Activated CD8-positive, alpha-beta memory T cell treated with anti-CD3 and anti-CD28 coated beads for 36 hours (primary cell): Measurements from ENCODE around the gene DNAJC12. TPM values are rescaled to one million over a fixed set of nuclear protein-coding genes. Genes with fewer than 3 reads are reported as not detected.
"Not testable (repeated sequence)": the region's sequence is repeated elsewhere in the genome, so short reads cannot be mapped to it uniquely, and the experiment has no call there.

ENCODE experiments used
- CTCF ChIA-PET: fragments of 350-600 bp; sonication (Branson Sonifier 250); formaldehyde crosslinking; loops from one replicate; lab custom pipeline; 2021; ENCODE audit warnings: antibody characterized with exemption; lab: Charles Lee
- POLR2A ChIA-PET: fragments of 350-600 bp; sonication (Branson Sonifier 250); formaldehyde crosslinking; loops from one replicate; lab custom pipeline; 2021; ENCODE audit warnings: antibody characterized with exemption; lab: Charles Lee
- total RNA-seq, 2 experiments: library from RNA; stranded (reverse); gene quantifications; one replicate each; pipeline ENCODE4 v1.2.3, GENCODE V29; 2021

The DNAJC12 gene
- 10 to 100 TPM; 31.8 to 36.0 TPM for total RNA-seq

DNA sequence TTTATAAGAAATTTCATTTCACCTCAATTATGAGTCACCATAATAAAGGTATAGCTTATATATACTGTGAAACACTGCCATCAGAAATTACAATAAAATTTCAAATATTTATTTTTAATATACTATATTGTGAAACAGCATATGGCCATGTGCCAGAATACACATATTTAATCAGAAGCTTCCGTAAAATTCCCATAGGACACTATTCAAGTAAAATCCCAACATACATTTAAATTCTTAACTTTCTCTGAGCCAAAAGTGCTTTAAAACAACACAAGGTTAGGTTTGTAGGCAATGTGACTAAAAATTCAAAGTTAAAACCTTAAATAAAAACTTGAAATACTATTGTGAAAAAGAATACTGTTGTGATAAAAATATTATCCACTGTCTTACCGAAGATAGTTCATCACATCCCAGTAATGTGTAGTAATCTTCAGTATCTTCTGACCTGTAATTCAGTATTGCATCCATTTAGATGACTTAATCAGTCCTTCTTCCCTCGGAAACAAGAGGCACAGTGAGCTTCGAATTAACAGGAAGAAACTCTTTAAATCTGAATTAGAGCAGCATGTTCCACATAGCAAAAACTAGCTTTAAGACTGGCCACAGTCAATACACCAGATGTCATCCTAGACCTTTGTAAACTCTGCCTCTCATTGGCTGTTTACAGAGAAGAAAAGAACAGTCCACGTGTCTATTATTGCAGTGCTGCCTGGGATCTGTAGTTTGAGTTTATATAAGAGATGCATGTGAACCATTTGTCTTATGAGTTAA lies at the start of gene DNAJC12:
DNAJC12 (minus strand) TSS at position 648 of the 774 bp plus-strand sequence; CDS start at position 471, 177 bp downstream.
- POLR2A ChIA-PET, result no interaction called here
- CTCF ChIA-PET, result interaction anchor here (1.1 kb wide), 1 partner anchor 50 kb away, joined by 3 read pairs; no protein-coding TSS in a partner anchor

DNA sequence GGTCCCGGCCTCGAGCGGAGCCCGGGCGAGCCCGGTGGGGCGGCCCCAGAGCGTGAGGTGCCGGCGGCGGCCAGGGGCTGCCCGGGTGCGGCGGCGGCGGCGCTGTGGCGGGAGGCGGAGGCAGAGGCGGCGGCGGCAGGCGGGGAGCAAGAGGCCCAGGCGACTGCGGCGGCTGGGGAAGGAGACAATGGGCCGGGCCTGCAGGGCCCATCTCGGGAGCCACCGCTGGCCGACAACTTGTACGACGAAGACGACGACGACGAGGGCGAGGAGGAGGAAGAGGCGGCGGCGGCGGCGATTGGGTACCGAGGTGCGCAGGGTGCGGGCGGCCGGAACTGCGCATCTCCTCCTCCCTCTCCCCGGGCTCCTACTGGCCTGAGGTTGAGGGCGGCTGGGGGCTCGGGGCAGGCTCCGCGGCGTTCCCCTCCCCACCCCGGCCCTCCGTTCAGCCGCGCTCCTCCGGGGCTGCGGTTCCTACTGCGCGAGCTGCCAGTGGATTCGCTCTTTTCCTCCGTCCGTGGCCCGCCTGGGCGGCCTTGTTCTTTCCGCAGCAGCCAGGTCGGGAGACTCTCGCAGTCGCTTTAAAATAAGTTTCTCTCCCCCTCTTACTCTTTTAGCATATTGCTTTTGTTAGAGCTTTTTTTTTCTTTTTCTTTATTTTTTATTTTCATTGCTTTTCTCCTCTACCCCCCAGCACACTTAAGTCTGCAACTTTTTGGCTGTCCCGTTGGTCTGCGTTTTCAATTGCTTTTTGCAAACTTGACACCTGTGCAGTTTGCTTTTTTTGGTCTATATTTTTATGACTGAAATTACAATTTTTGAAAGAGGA lies 47.1 kb upstream of the DNAJC12 start:
- ChIA-PET CTCF (interaction anchor here (0.8 to 1.1 kb wide), 2 partner anchors 20 to 35 kb away, joined by 3 to 7 read pairs; no protein-coding TSS in a partner anchor), POLR2A (interaction anchor here (0.6 to 1.1 kb wide), 8 partner anchors 9 to 1319 kb away, joined by 3 to 11 read pairs (median 4); no protein-coding TSS in a partner anchor)

GRCh38 chr10:67884313-67884841 lies 46.4 kb upstream of the DNAJC12 start, which contains the start of gene SIRT1:
Gene SIRT1 (plus strand): TSS chr10:67884656. CDS start chr10:67884722, 66 bp downstream.
- POLR2A ChIA-PET, result interaction anchor here (0.8 to 1.1 kb wide), 2 partner anchors 28 to 35 kb away, joined by 3 read pairs; no protein-coding TSS in a partner anchor
- CTCF ChIA-PET, result interaction anchor here (0.6 to 1.1 kb wide), 2 partner anchors 35 to 193 kb away, joined by 4 to 7 read pairs; no protein-coding TSS in a partner anchor

DNA sequence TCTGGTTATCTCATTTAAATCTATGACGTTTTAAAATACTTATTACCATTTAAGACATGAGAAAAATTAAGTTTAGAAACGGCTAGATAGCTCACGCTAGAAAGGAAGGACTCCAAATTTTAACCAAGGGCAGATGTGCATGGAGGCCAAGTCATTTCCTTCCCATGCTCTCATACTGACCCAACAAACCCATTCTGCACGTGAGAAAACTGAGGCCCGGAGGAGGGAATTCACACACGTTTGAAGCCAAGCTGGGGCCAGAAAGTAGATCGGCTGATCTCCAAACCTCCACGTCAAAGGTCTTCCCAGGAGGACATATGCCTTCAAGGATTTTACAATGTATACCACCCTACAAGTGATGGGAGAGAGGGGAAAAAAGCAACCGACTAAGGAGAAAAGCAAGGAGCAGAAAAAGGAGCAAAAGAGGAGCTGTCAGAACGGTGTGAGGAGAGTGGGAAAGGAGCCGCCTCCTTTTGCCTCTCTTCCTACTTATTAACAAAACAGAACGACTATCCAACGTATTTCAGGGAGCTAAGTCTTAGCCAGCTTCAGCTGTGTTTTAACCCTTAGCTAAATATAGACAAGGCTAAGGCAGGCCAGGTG lies 45.8 kb upstream of the DNAJC12 start:
- ChIA-PET POLR2A (interaction anchor here (0.8 kb wide), 1 partner anchor 34 kb away, joined by 3 read pairs; no protein-coding TSS in a partner anchor), CTCF (interaction anchor here (0.6 to 1.0 kb wide), 2 partner anchors 12 to 193 kb away, joined by 4 to 5 read pairs; no protein-coding TSS in a partner anchor)

DNA sequence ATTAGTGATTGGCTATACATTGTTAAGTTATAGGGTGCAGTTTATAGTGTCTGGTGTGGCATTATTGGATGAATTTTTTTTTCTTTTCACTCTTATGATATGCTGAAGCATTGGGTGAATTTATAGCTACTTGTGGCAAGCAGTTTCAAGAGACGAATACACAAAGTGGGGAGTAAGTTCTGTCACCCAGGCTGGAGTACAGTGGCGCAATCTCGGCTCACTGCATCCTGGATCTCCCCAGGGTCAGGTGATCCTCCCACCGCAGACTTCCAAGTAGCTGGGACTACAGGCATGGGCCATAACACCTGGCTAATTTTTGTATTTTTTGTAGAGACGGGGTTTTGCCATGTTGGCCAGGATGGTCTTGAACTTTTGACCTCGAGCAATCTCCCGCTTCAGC lies 40.1 kb upstream of the DNAJC12 start:
- CTCF ChIA-PET, result interaction anchor here (0.7 kb wide), 1 partner anchor 82 kb away, joined by 3 read pairs; no protein-coding TSS in a partner anchor
- POLR2A ChIA-PET, result no interaction called here

GRCh38 chr10:67877421-67877820 lies 39.4 kb upstream of the DNAJC12 start:
- POLR2A ChIA-PET, CTCF ChIA-PET: not testable (repeated sequence)

GRCh38 chr10:67875340-67876238 lies 37.6 kb upstream of the DNAJC12 start:
- CTCF ChIA-PET, result interaction anchor here (1.0 kb wide), 1 partner anchor 20 kb away, joined by 3 read pairs; no protein-coding TSS in a partner anchor
- POLR2A ChIA-PET, result no interaction called here

- POLR2A ChIA-PET, result no interaction called here
- CTCF ChIA-PET, result no interaction called here
Observed at GRCh38 chr10:67869996-67870395, 32.0 kb upstream of the DNAJC12 start.

- ChIA-PET CTCF (no interaction called here), POLR2A (no interaction called here)
Observed at GRCh38 chr10:67868132-67868531, 30.1 kb upstream of the DNAJC12 start.

- CTCF ChIA-PET, result interaction anchor here (1.7 kb wide), 1 partner anchor 9 kb away, joined by 3 read pairs; no protein-coding TSS in a partner anchor
- POLR2A ChIA-PET, result no interaction called here
Observed at GRCh38 chr10:67864607-67865371, 26.8 kb upstream of the DNAJC12 start.

DNA sequence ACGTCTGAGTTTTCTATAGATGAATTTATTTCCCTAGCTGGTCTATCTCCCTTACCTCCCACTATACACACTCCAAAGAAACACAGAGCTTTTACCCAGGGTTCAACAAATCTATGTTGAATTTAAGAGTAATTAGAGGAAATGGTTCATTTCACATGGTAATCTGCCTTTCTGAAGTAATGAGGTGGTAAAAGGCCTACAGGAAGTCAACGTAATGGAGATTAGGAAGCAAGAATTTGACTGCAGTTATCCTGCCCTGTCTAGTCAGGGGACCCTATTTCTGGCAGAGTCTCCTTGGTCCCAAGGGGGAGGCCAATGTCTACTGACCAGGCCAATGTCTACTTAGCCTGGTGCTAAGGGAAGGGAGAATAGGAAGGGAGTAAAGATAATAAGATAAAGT lies 25.1 kb upstream of the DNAJC12 start:
- ChIA-PET POLR2A (no interaction called here), CTCF (interaction anchor here (0.7 to 1.3 kb wide), 2 partner anchors 24 to 294 kb away, joined by 3 to 4 read pairs; no protein-coding TSS in a partner anchor)

DNA sequence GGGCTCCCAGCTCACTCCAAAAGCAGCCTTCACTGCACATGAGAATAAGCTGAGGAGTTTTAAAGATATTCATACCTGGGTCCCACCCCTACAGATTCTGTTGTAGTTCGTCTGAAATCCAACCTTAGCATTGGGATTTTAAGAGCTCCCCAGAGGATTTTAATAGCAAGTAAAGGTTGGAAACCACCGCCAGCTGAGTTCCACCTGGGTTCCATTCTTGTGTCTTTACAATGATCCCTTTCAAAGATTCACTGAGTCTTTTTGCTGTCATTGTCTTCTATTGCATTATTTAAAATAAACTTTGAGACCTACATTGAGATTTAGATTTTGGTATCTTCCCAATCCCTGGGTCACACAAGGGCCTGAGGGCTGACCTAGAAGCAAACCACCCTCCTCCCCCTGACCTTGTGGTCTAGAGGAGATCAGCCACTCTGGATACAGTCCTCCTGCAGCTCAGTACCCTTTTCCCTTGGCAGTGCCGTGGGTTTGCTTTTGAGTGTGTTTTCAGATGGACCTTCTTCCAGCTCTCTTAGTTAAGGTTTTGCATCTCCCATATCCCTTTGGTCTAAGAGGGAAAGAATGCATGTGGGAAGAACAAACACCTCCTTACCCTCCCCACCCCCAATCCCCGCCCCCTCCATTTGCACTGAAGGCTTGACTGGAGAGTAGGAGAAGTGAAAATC lies 23.9 kb upstream of the DNAJC12 start:
- CTCF ChIA-PET, result no interaction called here
- POLR2A ChIA-PET, result no interaction called here

DNA sequence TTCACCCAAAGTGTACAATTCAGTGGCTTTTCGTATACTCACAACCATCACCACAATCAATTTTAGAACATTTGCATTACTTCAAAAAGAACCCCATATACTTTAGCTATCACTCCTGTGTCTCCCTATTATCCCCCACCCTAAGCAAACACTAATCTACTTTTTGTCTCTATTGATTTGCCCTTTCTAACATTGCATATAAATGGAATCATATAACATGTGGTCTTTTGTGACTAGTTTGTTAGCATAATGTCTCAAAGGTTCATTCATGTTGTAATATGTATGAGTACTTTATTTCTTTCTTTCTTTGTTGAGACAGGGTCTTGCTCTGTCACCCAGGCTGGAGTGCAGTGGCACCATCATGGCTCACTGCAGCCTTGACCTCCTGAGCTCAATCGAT lies 21.0 kb upstream of the DNAJC12 start:
- POLR2A ChIA-PET, result no interaction called here
- CTCF ChIA-PET, result interaction anchor here (1.0 kb wide), 1 partner anchor 297 kb away, joined by 3 read pairs; no protein-coding TSS in a partner anchor

- CTCF ChIA-PET, result interaction anchor here (1.3 kb wide), 1 partner anchor 303 kb away, joined by 3 read pairs; no protein-coding TSS in a partner anchor
- POLR2A ChIA-PET, result no interaction called here
Observed at GRCh38 chr10:67853512-67853911, 15.5 kb upstream of the DNAJC12 start.

DNA sequence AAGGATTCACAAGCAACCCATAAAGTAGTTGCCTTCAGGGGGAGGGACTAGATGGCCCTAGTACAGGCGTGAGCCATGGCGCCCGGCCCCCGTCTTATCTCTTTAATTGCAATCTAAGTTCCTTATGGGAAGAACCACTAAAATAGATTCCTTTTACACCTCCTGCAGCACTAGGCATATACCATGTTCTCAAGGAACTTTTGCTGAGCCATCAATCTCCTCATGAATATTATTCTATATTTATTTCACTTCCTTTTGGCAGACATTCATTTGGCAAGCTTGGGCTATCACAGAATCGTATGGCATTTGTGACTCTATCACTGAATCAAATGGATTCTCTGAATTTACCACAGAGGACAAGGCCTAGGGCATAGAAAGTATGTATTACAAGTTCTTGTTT lies 14.8 kb upstream of the DNAJC12 start:
- ChIA-PET CTCF (interaction anchor here (1.3 kb wide), 1 partner anchor 304 kb away, joined by 3 read pairs; no protein-coding TSS in a partner anchor), POLR2A (no interaction called here)

- ChIA-PET POLR2A (no interaction called here), CTCF (interaction anchor here (0.6 to 2.2 kb wide), 4 partner anchors 63 to 305 kb away, joined by 4 to 11 read pairs (median 5); no protein-coding TSS in a partner anchor)
Observed at GRCh38 chr10:67851186-67851585, 13.2 kb upstream of the DNAJC12 start.
